ENCODE data around the gene MAMDC4. TPM values are rescaled to one million over a fixed set of nuclear protein-coding genes. Genes with fewer than 3 reads are reported as not detected.

The MAMDC4 gene
- total and polyA plus RNA-seq, 2 of the 13 experiments (the other 11 are each of a cell fraction or from before 2014, with no cell fraction given) = 6.0 to 6.8 TPM

DNA sequence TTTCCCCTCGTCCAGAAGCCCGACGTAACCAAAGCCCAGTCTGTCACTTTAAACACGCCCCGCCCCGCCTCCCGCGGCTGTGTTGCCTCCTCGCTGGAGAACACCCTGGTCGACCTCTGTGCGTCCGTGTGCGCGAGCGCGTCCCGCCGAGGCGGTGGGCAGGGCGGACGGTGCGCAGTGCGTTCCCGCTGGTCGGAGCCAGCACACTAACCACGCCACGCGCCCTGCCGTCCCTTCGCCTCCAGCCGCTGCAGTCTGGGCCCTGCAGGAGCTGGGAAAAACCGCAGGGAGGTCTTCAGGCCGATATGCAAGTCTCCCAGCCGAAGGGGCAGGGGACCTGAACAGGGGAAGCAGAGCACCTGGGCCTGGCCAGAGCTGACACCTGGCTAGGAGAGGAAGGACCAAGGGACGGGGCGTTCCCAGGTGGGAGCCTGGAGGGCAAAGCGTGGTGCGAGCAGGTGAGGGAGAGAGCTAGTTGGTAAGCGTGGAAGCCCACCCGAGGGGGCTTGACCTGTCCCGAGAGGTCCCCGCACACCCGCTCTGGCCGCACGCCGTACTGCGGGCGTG lies 4.2 kb upstream of the MAMDC4 start (continued):
- TF ChIP-seq, protein P1, sequence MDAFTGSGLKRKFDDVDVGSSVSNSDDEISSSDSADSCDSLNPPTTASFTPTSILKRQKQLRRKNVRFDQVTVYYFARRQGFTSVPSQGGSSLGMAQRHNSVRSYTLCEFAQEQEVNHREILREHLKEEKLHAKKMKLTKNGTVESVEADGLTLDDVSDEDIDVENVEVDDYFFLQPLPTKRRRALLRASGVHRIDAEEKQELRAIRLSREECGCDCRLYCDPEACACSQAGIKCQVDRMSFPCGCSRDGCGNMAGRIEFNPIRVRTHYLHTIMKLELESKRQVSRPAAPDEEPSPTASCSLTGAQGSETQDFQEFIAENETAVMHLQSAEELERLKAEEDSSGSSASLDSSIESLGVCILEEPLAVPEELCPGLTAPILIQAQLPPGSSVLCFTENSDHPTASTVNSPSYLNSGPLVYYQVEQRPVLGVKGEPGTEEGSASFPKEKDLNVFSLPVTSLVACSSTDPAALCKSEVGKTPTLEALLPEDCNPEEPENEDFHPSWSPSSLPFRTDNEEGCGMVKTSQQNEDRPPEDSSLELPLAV (CRISPR knock-in tag; conservative IDR thresholded peaks at IDR 0.05; ENCODE audit: low read depth) = no peak
- 0 out of 2 replicates have a peak, but pooled peaks have one; percentile 27 for TF ChIP-seq PHF21A (CRISPR knock-in tag; IDR thresholded peaks at IDR 0.05)
- TF ChIP-seq ZBTB46 (CRISPR knock-in tag; IDR thresholded peaks at IDR 0.05; ENCODE audit: borderline replicate concordance) = no peak
- TF ChIP-seq FOXM1 (CRISPR knock-in tag; IDR thresholded peaks at IDR 0.05) = no peak
- TF ChIP-seq, protein P2, sequence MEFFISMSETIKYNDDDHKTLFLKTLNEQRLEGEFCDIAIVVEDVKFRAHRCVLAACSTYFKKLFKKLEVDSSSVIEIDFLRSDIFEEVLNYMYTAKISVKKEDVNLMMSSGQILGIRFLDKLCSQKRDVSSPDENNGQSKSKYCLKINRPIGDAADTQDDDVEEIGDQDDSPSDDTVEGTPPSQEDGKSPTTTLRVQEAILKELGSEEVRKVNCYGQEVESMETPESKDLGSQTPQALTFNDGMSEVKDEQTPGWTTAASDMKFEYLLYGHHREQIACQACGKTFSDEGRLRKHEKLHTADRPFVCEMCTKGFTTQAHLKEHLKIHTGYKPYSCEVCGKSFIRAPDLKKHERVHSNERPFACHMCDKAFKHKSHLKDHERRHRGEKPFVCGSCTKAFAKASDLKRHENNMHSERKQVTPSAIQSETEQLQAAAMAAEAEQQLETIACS (CRISPR knock-in tag; IDR thresholded peaks at IDR 0.05) = peak; percentile 50; the same call in 1 of the 2 replicates
- TF ChIP-seq ZKSCAN1 (IDR thresholded peaks at IDR 0.05; ENCODE audit: low read length) = no peak
- no peak for TF ChIP-seq POLR2AphosphoS2 (IDR thresholded peaks at IDR 0.05; ENCODE audit: low read depth, low read length)
- TF ChIP-seq SRSF1 (optimal IDR thresholded peaks at IDR 0.05; ENCODE audit: low read depth, low read length) = no peak
- TF ChIP-seq HNRNPH1 (optimal IDR thresholded peaks at IDR 0.05; ENCODE audit: low read depth, low read length) = no peak
- TF ChIP-seq ZNF75D (CRISPR knock-in tag; IDR thresholded peaks at IDR 0.05; ENCODE audit: borderline replicate concordance) = no peak
- TF ChIP-seq ATRX (CRISPR knock-in tag; IDR thresholded peaks at IDR 0.05; ENCODE audit: borderline replicate concordance) = no peak
- TF ChIP-seq, protein P3, sequence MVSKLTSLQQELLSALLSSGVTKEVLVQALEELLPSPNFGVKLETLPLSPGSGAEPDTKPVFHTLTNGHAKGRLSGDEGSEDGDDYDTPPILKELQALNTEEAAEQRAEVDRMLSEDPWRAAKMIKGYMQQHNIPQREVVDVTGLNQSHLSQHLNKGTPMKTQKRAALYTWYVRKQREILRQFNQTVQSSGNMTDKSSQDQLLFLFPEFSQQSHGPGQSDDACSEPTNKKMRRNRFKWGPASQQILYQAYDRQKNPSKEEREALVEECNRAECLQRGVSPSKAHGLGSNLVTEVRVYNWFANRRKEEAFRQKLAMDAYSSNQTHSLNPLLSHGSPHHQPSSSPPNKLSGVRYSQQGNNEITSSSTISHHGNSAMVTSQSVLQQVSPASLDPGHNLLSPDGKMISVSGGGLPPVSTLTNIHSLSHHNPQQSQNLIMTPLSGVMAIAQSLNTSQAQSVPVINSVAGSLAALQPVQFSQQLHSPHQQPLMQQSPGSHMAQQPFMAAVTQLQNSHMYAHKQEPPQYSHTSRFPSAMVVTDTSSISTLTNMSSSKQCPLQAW (CRISPR knock-in tag; IDR thresholded peaks at IDR 0.05) = peak; percentile 75; the same call in 1 of the 2 replicates
- no peak for TF ChIP-seq ZNF841 (CRISPR knock-in tag; IDR thresholded peaks at IDR 0.05; ENCODE audit: borderline replicate concordance)
- TF ChIP-seq GABPB1 (CRISPR knock-in tag; IDR thresholded peaks at IDR 0.05) = peak; percentile 62
- 0 out of 2 replicates have a peak, but pooled peaks have one; percentile 20 for TF ChIP-seq ZFP90 (CRISPR knock-in tag; IDR thresholded peaks at IDR 0.05; ENCODE audit: borderline replicate concordance)
- no peak for TF ChIP-seq MAFG (CRISPR knock-in tag; IDR thresholded peaks at IDR 0.05)
- no peak for TF ChIP-seq ZKSCAN8 (CRISPR knock-in tag; IDR thresholded peaks at IDR 0.05; ENCODE audit: borderline replicate concordance)
- no peak for TF ChIP-seq ZFP1 (CRISPR knock-in tag; IDR thresholded peaks at IDR 0.05)
- peak; percentile 97 for TF ChIP-seq NRL (CRISPR knock-in tag; IDR thresholded peaks at IDR 0.05; ENCODE audit: borderline replicate concordance)
- TF ChIP-seq SIX1 (CRISPR knock-in tag; IDR thresholded peaks at IDR 0.05; ENCODE audit: borderline replicate concordance) = no peak
- TF ChIP-seq, protein P4, sequence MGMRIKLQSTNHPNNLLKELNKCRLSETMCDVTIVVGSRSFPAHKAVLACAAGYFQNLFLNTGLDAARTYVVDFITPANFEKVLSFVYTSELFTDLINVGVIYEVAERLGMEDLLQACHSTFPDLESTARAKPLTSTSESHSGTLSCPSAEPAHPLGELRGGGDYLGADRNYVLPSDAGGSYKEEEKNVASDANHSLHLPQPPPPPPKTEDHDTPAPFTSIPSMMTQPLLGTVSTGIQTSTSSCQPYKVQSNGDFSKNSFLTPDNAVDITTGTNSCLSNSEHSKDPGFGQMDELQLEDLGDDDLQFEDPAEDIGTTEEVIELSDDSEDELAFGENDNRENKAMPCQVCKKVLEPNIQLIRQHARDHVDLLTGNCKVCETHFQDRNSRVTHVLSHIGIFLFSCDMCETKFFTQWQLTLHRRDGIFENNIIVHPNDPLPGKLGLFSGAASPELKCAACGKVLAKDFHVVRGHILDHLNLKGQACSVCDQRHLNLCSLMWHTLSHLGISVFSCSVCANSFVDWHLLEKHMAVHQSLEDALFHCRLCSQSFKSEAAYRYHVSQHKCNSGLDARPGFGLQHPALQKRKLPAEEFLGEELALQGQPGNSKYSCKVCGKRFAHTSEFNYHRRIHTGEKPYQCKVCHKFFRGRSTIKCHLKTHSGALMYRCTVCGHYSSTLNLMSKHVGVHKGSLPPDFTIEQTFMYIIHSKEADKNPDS (CRISPR knock-in tag; IDR thresholded peaks at IDR 0.05) = no peak
- peak; percentile 71 for TF ChIP-seq ZMYM3 (CRISPR knock-in tag; IDR thresholded peaks at IDR 0.05)
- no peak for TF ChIP-seq ZNF468 (CRISPR knock-in tag; IDR thresholded peaks at IDR 0.05)
